Heart right ventricle (tissue), 16 donors: ENCODE measurements around the gene SLC4A1AP. TPM values are rescaled to one million over a fixed set of nuclear protein-coding genes. Genes with fewer than 3 reads are reported as not detected.

ENCODE experiments used
- ATAC-seq, 8 donors: fragments of 200-7000 bp; cut with Tn5 transposase; one replicate each; pipeline ENCODE4 v1.9.1; 2020; ENCODE audit warnings: mild to moderate bottlenecking in 8 of 8, moderate library complexity in 8 of 8, moderate number of reproducible peaks in 1 of 8
- DNase-seq, 2 donors: peaks; one replicate each; pipeline ENCODE4 v3.0.0-alpha.2; 2020
- H3K27ac ChIP-seq, 10 donors: fragments of 200-600 bp; sonication (generic) in 2 of 10; one replicate each; pipeline versions ENCODE4 v1.5.0 to v1.8.0; 2020 to 2022; ENCODE audit warnings: mild to moderate bottlenecking in 3 of 10
- H3K27me3 ChIP-seq, 7 donors: fragments of 200-600 bp; one replicate each; pipeline ENCODE4 v1.8.0; 2021 to 2022; ENCODE audit warnings: mild to moderate bottlenecking in 2 of 7
- H3K36me3 ChIP-seq, 9 donors: fragments of 200-600 bp; sonication (generic) in 1 of 9; one replicate each; pipeline versions ENCODE4 v1.5.0 to v1.8.0; 2020 to 2022; ENCODE audit warnings: mild to moderate bottlenecking in 2 of 9
- H3K4me1 ChIP-seq, 9 donors: fragments of 200-600 bp; sonication (generic) in 1 of 9; one replicate each; pipeline versions ENCODE4 v1.5.0 to v1.8.0; 2020 to 2022; ENCODE audit warnings: mild to moderate bottlenecking in 4 of 9
- H3K4me3 ChIP-seq, 10 donors: fragments of 200-600 bp; sonication (generic) in 2 of 10; one replicate each; pipeline versions ENCODE4 v1.5.0 to v1.8.0; 2020 to 2022; ENCODE audit warnings: mild to moderate bottlenecking in 7 of 10, moderate library complexity in 2 of 10
- H3K9me3 ChIP-seq, 11 donors: fragments of 200-600 bp in 10 of 11; sonication (generic) in 2 of 11; one replicate each; pipeline versions ENCODE4 v1.5.0 to v1.8.0; 2013 to 2022; ENCODE audit warnings: mild to moderate bottlenecking in 2 of 11, control low read depth in 1 of 11, moderate library complexity in 1 of 11
- CTCF ChIP-seq, 9 donors: fragments of 200-600 bp; sonication (generic) in 2 of 9; IDR thresholded peaks; one replicate each; pipeline versions ENCODE4 v1.5.0 to v1.8.0; 2021 to 2022; ENCODE audit warnings: antibody characterized with exemption in 9 of 9, mild to moderate bottlenecking in 5 of 9, moderate library complexity in 1 of 9
- WGBS, 2 donors: extraction: QIAGEN DNeasy Blood & Tissue Kit; methylation state at CpG; one replicate each; pipeline ENCODE4 v1.1.7; 2013; ENCODE audit warnings: inconsistent platforms in 1 of 2; 5-methylcytosine and 5-hydroxymethylcytosine counted together
- intact Hi-C, 10 donors: fragments of 100-400 bp; cut with DNase I; formaldehyde crosslinking; loops; one replicate each; pipeline versions ENCODE4 v1.11.1 to v1.14.2; 2022
- polyA plus RNA-seq, 2 donors: library from polyadenylated mRNA; stranded (reverse); fragments of 200-250 nt; gene quantifications; one replicate each; pipeline ENCODE4 v1.2.3, GENCODE V29; 2013
- total RNA-seq, 10 donors: library from RNA; stranded (reverse); fragmentation: NEBNext Ultra II Directional in 3 of 10; extraction: Animal tissue kit (Norgen Biotek cat#: 25700) in 3 of 10; gene quantifications; one replicate each; pipeline versions ENCODE4 v1.2.1 to v1.2.4, GENCODE V29; 2021 to 2023
- donor health status: Arrhythmogenic right ventricular cardiomyopathy.
- donor health status: ischemic (EF 13 %, LVEDD 7.1; RV severe dilation, severe dysfunction).
- donor health status: healthy with polysubstance abuse.
- donor health status: DM: no; HTN: yes; CAD: no.
- donor health status: DM: no; HTN: no; CAD: no.
- donor health status: ischemic (EF 25% LVEDD 6.9; RV normal size, moderate dysfunction).
- donor health status: ischemic (EF 25% LVEDD 5.7; RV mildly dilated, moderate dysfunction).
- donor health status: healthy.
- donor health status: DM: yes; HTN: yes; CAD: no.
- donor health status: Ischemic cardiomyopathy.
- donor health status: ischemic (EF 35%, LVEDD 5.7; RV mildly dilated, moderate dysfunction).
- donor health status: nonischemic (EF 11% LVEDD 7.7; RV severe dilation, severe dysfunction).
- donor health status: DM: yes; HTN: yes; CAD: no.
- donor health status: PGD.
- donor health status: ischemic (EF 29% LVEDD 5.4; RV normal size, mild dysfunction).
- donor health status: nonischemic (EF 23%, LVEDD 6.1; RV moderate dilation, normal function).

Gene SLC4A1AP
- total and polyA plus RNA-seq, 12 donors: 11.0 to 28.7 (median 22.2) TPM

GRCh38 chr2:27652341-27652740 lies 11.3 kb upstream of the SLC4A1AP start:
- H3K4me3 ChIP-seq: no peak overlapping the region
- no peak for ATAC-seq
- H3K9me3 ChIP-seq: no peaks in the 10 kb centered on the region
- no peaks in the 10 kb centered on the region for H3K4me1 ChIP-seq
- H3K36me3 ChIP-seq: peaks cover 0 to 100% (median 84%) of the 10 kb centered on the region in 9 donors
- H3K27me3 ChIP-seq: no peaks in the 10 kb centered on the region
- no peak for TF ChIP-seq CTCF (IDR thresholded peaks at IDR 0.05)
- intact Hi-C loops: no loop called here
- DNase-seq: no peak
- H3K27ac ChIP-seq: no peak overlapping the region

GRCh38 chr2:27652790-27653189 lies 10.9 kb upstream of the SLC4A1AP start:
- ATAC-seq (no peak), DNase-seq (no peak)
- no peak for TF ChIP-seq CTCF (IDR thresholded peaks at IDR 0.05)
- H3K9me3 ChIP-seq: no peaks in the 10 kb centered on the region
- H3K27ac ChIP-seq: no peak overlapping the region
- WGBS, 2 donors: 94 to 95% methylated on average over 1 of the region's 1 CpG
- H3K4me1 ChIP-seq: no peaks in the 10 kb centered on the region
- H3K36me3 ChIP-seq: peaks cover 0 to 100% (median 83%) of the 10 kb centered on the region in 9 donors
- intact Hi-C loops: no loop called here
- H3K27me3 ChIP-seq: no peaks in the 10 kb centered on the region
- H3K4me3 ChIP-seq: no peak overlapping the region

- Histone ChIP-seq H3K4me1 (peaks cover 0 to 4% (median 0%) of the 10 kb centered on the region in 9 donors), H3K27ac (no peak overlapping the region), H3K9me3 (no peaks in the 10 kb centered on the region), H3K4me3 (no peak overlapping the region), H3K27me3 (no peaks in the 10 kb centered on the region), H3K36me3 (peaks cover 0 to 100% (median 77%) of the 10 kb centered on the region in 9 donors)
- ATAC-seq (no peak), DNase-seq (no peak)
- intact Hi-C loops: no loop called here
- WGBS, 2 donors: 90 to 93% methylated on average over 2 of the region's 2 CpGs
- TF ChIP-seq CTCF (IDR thresholded peaks at IDR 0.05): no peak
Measured at GRCh38 chr2:27653397-27653796, 10.3 kb upstream of the SLC4A1AP start.

- H3K36me3 ChIP-seq: peaks cover 0 to 100% (median 75%) of the 10 kb centered on the region in 9 donors
- no peak for TF ChIP-seq CTCF (IDR thresholded peaks at IDR 0.05)
- DNase-seq (no peak), ATAC-seq (no peak)
- 74 to 75% methylated on average over 7 of the region's 7 CpGs for WGBS, 2 donors
- no peak overlapping the region for H3K4me3 ChIP-seq
- peaks cover 0 to 14% (median 0%) of the 10 kb centered on the region in 9 donors for H3K4me1 ChIP-seq
- H3K9me3 ChIP-seq: no peaks in the 10 kb centered on the region
- no peaks in the 10 kb centered on the region for H3K27me3 ChIP-seq
- intact Hi-C loops: no loop called here
- no peak overlapping the region for H3K27ac ChIP-seq
Measured at GRCh38 chr2:27655155-27655951, 8.3 kb upstream of the SLC4A1AP start.
